Measurements from ENCODE around the gene BABAM2.

BABAM2 gene

DNA sequence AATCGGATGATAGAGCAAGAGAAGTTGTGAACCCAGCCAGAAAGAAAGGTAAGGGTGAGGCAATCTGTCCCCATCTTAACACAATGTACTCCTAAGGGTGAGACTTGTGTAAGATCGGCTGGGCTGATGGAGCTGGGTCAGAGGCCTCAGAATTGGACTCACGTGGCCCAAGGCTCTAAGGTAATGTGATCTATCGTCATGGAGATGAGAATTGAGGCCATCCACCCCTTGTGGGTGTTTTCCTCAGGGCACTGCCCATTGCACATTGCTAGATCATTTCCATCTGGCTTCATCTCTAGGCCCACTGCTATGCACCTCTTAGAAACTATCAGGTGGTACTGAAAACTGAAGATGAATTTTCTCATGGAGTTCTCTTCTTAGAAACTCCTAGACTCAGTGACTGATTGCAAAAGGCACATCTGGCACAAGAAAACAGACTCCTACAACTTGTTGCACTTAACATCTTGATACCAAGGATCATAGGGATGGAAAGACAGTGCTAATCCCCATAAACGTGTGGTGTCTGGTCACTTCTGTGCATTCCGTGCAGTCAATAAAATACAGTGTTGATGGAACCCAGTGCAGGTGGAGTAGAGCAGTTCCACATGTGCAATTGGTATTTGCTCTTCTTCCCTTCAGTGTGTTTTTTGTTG, 273.2 kb downstream of the BABAM2 start:
- DNase-seq (ENCODE audit: low read depth): no peak

- no peak for DNase-seq (ENCODE audit: low read depth)
These were observed 273.8 kb downstream of the BABAM2 start for GRCh38 chr2:28164280-28164801.

DNA sequence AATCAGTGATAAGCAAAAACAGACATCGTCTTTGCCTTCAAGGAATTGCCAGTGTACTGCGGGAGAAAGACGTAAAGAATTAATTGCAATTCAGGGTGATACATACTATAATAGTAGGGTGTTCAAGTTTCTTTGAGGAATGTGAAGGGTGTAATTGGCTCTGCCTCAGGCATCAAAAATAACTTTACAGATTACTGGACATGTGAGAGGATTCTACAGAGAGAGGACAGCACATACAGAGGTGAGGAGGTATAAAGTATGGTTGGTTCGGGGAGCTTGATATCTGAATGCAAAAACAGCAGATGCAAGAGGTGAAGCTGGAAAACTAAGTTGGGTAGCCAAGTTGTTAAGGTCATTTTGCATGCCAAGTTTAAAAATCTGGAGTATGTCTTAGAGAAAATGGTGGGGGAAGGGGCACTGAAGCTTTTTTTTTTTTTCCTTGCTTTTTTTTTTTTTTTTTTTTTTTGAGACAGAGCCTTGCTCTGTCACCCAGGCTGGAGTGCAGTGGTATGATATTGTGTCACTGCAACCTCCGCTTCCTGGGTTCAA, 274.6 kb downstream of the BABAM2 start:
- no peak for DNase-seq (ENCODE audit: low read depth)

- no peak for DNase-seq (ENCODE audit: low read depth)
These were observed 276.4 kb downstream of the BABAM2 start for GRCh38 chr2:28166956-28167355.

GRCh38 chr2:28168376-28168775, 277.8 kb downstream of the BABAM2 start:
- no peak for DNase-seq (ENCODE audit: low read depth)

DNA sequence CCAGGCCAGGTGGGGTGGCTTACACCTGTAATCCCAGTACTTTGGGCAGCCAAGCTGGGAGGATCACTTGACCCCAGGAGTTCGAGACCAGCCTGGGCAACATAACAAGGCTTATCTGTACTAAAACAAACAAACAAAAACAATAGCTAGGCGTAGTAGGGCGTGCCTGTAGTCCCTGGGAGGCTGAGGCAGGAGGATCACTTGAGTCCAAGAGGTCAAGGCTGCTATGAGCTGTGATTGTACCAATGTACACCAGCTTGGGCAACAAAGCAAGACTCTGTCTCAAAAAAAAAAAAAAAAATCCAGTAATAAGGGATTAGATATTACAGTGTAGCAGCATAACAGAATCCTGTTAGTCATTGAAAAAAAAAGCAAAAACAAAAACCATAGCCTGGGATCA, 279.0 kb downstream of the BABAM2 start:
- no peak for DNase-seq (ENCODE audit: low read depth)

- DNase-seq (ENCODE audit: low read depth): no peak
These were observed 281.8 kb downstream of the BABAM2 start for GRCh38 chr2:28172114-28172898.

GRCh38 chr2:28173377-28173776, 282.8 kb downstream of the BABAM2 start:
- no peak for DNase-seq (ENCODE audit: low read depth)

- no peak for DNase-seq (ENCODE audit: low read depth)
These were observed 283.7 kb downstream of the BABAM2 start for GRCh38 chr2:28174211-28174610.

GRCh38 chr2:28175028-28175427, 284.5 kb downstream of the BABAM2 start:
- no peak for DNase-seq (ENCODE audit: low read depth)

- no peak for DNase-seq (ENCODE audit: low read depth)
These were observed 288.4 kb downstream of the BABAM2 start for GRCh38 chr2:28178946-28179345.

GRCh38 chr2:28181801-28182200, 291.3 kb downstream of the BABAM2 start:
- DNase-seq (ENCODE audit: low read depth): no peak

DNA sequence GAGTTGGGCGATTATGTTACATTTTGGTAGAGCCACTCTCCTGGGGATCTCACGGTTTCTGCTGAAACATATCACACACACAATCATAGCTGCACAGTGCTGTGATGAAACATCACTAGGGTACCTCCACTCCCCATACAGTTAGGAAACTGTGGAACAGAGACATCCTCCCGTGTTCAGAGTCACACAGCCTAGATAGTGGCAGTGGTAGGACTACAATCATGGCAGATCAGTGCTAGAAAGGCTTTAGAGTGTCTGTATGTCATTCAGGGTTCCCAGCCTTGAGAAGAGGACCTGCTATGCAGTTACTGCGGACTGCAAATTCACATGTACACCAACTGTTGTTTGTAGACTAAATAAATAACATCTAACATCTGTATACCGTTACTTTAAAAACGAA, 291.8 kb downstream of the BABAM2 start:
- DNase-seq (ENCODE audit: low read depth): no peak

DNA sequence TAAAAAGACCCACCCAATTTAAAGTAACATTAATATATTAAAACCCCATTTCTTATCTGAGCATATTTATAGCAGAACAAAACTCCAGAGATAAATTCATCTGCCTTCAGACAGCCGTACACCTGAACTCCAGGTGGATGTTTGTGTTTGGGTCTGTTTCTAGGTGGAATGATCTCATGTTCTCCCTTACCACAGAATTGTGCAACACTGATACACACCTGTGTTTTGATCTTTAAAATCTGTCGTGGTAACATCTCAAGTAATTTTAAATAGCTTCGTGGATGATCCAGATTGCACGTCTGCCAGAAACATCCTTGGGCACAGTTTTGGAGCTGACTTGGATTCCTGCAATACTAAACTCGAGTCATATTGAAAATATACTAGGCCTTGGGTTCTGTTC, 294.6 kb downstream of the BABAM2 start:
- DNase-seq (ENCODE audit: low read depth): no peak

DNA sequence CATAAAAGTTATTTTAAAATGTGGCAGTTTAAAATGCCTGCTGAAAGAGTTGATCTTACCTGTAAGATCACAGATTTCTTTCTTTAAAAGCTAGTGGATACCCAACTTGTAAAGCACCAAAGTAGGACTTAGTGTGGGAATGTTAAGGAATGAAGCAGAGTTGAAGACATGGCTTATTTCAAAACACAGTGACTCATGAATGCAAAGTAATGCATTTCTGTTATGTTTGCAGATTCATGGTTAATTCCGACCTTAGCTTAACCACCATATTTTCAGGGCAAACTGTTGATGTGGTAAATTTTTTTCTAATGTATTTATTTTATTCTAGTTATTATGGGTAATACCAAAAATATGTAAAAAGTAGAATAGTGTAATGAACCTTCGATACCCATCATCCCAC, 295.4 kb downstream of the BABAM2 start:
- DNase-seq (ENCODE audit: low read depth): no peak

DNA sequence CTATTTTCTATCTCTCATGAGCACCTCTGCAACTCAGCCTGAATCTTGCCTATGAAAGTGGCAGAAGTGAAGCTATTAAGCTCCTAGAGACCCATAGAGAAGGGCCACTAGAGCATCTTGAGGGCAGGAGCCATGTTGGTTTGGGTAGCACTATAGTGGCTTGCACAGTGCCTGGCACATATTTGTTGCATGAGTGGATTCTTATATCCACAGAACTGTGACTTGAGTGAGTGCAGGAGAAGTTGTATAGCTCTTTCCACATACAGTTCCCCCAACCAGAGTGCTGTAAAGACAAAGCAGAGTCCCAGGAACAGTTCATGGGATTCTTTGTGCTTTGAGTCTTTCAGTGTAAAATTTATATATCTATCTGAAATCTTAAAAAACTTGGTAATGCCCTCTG, 296.7 kb downstream of the BABAM2 start:
- DNase-seq (ENCODE audit: low read depth): no peak

GRCh38 chr2:28188436-28188835, 297.9 kb downstream of the BABAM2 start:
- DNase-seq (ENCODE audit: low read depth): no peak

DNA sequence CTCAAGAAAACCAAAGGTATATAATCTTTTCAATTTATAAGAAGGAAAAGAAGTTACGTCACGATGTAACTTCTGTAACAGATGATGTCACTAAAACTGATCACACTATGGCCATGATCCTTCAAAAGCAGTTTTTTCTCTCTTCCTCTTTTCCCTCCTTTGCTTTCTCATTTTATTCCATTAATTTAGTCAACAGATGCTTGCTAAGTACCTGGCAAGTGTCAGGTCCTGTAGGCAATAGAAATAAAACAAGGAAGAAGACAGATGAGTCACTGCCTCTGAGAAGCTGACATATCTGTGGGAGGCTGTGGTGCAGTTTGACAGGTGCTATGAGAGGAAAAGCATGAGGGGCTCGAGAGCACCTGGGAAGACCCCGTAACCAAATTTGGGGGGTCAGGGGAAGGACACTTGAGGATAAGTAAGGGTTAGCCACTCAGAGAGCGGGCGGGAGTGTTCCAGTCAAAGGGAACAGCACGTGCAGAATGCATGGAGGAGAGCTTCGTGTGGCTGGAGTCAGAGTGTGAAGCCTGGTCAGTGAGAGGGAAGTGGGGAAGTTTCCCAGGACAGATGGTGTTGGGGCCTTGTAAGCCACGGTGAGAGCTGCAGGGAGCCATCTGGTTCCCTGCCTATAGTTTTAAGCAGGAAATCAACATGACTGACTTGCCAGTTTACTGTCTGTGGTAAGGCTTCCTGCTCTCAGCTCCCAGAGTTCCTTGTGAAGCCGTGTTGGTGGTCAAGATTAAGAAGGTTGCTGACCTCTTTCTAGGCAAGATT, 303.3 kb downstream of the BABAM2 start:
- DNase-seq (ENCODE audit: low read depth): no peak

DNA sequence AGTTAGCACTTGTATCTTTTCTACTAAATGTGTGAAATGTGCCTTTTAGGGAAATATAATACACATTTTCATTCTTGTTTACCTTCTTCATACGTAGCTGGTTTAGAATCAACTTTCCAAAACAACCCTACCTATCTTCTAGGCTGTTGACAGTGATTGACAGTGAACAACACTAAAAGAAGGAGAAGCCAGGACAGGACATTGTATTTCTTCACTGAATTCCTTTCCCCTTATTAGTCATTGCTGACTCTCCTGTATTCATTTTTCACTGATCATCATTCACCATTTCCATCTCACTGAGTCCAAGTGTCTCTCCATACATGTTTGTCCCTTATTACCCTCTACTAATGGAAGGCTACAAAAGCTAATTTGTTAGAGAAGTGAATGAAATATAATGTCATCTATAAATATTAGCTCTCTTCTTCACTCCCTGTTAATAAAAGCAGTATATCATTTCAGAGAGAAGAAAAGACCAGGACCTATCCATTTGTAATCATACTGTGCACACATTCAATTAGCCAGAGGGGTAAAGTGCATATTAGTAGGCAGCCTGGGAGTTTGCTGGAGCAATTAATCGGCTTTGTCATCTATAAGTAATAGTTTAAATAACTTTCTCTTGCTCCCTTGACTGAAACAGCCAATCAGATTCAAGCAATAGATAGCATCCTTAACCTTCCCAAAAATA, 309.6 kb downstream of the BABAM2 start:
- DNase-seq (ENCODE audit: low read depth): no peak

- no peak for DNase-seq (ENCODE audit: low read depth)
These were observed 311.2 kb downstream of the BABAM2 start for GRCh38 chr2:28201671-28202180.

GRCh38 chr2:28202719-28203118, 312.2 kb downstream of the BABAM2 start:
- DNase-seq (ENCODE audit: low read depth): no peak

DNA sequence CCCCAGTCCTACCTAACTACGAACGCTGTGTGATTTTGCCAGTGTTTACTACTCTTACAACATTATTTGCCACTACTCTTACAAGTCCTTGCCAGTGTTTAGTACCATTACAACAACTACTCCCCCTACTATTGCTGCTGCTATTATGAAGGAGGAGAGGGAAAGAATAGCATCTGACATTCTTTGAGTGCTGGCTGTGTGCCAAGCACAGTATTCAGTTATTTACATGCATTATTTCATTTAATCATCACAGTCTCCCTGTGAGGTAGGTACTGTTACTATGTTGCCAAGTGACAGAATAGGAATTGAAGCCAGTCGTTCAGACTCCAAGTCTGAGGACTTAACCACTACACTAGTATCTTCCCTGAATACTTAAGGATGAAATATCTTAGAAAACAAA, 316.2 kb downstream of the BABAM2 start:
- no peak for DNase-seq (ENCODE audit: low read depth)
